HEK293 (cell line): ENCODE results near the gene IL2RA.

ENCODE experiments used
- CTCF ChIA-PET: fragments of 350-600 bp; formaldehyde crosslinking; extraction: SDS; loops from one replicate; lab custom pipeline; 2021; ENCODE audit warnings: antibody characterized with exemption; lab: Yijun Ruan, JAX
- POLR2A ChIA-PET: fragments of 300-600 bp; formaldehyde crosslinking; extraction: SDS; loops from one replicate; lab custom pipeline; 2020; ENCODE audit warnings: antibody characterized with exemption, inconsistent platforms; lab: Yijun Ruan, JAX
- H3K27ac ChIP-seq: fragments of 200-500 bp; sonication (Bioruptor generic); 2 replicates; pipeline ENCODE4 v1.5.1; 2014; ENCODE audit warnings: low read depth, low read length, control low read depth, inconsistent platforms; ENCODE audit errors: extremely low read depth
- H3K36me3 ChIP-seq, 2 experiments: fragments of 200-500 bp in 1 of 2; sonication (Bioruptor generic) in 1 of 2; 1 replicate in 1 of 2; 2 replicates in 1 of 2; pipeline ENCODE4 v1.5.1; 2014 to 2017; ENCODE audit warnings: inconsistent platforms in 2 of 2, low read length in 2 of 2; ENCODE audit not compliant: control insufficient read depth in 2 of 2, insufficient read depth in 1 of 2
- H3K4me1 ChIP-seq: fragments of 200-500 bp; sonication (Bioruptor generic); 2 replicates; pipeline ENCODE4 v1.5.1; 2014; ENCODE audit warnings: mild to moderate bottlenecking, low read length, inconsistent platforms; ENCODE audit not compliant: control insufficient read depth, insufficient read depth
- H3K4me3 ChIP-seq: 2 replicates; pipeline ENCODE4 v1.5.1; 2011; ENCODE audit warnings: low read depth, mild to moderate bottlenecking, control low read depth, low read length, moderate library complexity
- H3K9me3 ChIP-seq: fragments of 200-500 bp; sonication (Bioruptor generic); 2 replicates; pipeline ENCODE4 v1.5.1; 2014; ENCODE audit warnings: low read depth, low read length, inconsistent platforms; ENCODE audit not compliant: control insufficient read depth, insufficient read depth
- SETDB1 ChIP-seq: IDR thresholded peaks from one replicate; pipeline ENCODE4 v1.6.1; 2017; ENCODE audit warnings: mild to moderate bottlenecking, low read length, moderate library complexity, mixed read lengths; ENCODE audit not compliant: insufficient read length
- YY2 ChIP-seq: fragments of 450-650 bp; formaldehyde crosslinking; IDR thresholded peaks from 2 replicates; pipeline ENCODE4 v1.5.1; 2016; ENCODE audit warnings: missing biosample characterization, missing genetic modification characterization
- ZBTB7A ChIP-seq: fragments of 450-650 bp; formaldehyde crosslinking; IDR thresholded peaks from 2 replicates; pipeline ENCODE4 v1.5.1; 2016; ENCODE audit warnings: low read depth, missing biosample characterization, missing genetic modification characterization
- ZFP69B ChIP-seq: fragments of 450-650 bp; formaldehyde crosslinking; IDR thresholded peaks from 2 replicates; pipeline ENCODE4 v1.5.1; 2016; ENCODE audit warnings: missing biosample characterization, missing genetic modification characterization
- ZNF10 ChIP-seq: fragments of 450-650 bp; formaldehyde crosslinking; IDR thresholded peaks from 2 replicates; pipeline ENCODE4 v1.5.1; 2017; ENCODE audit warnings: missing biosample characterization, missing genetic modification characterization
- ZNF112 ChIP-seq: fragments of 450-650 bp; formaldehyde crosslinking; IDR thresholded peaks from 2 replicates; pipeline ENCODE4 v1.5.0; 2017; ENCODE audit warnings: missing biosample characterization, missing genetic modification characterization
- ZNF175 ChIP-seq: fragments of 450-650 bp; formaldehyde crosslinking; IDR thresholded peaks from 2 replicates; pipeline ENCODE4 v1.5.1; 2016; ENCODE audit warnings: missing biosample characterization, missing genetic modification characterization
- ZNF23 ChIP-seq: fragments of 450-650 bp; formaldehyde crosslinking; IDR thresholded peaks from 2 replicates; pipeline ENCODE4 v1.5.1; 2016; ENCODE audit warnings: missing biosample characterization, missing genetic modification characterization, borderline replicate concordance
- ZNF302 ChIP-seq: fragments of 450-650 bp; formaldehyde crosslinking; IDR thresholded peaks from 2 replicates; pipeline ENCODE4 v1.5.1; 2016; ENCODE audit warnings: missing biosample characterization, missing genetic modification characterization, low read depth
- ZNF341 ChIP-seq: fragments of 450-650 bp; formaldehyde crosslinking; IDR thresholded peaks from 2 replicates; pipeline ENCODE4; 2016; ENCODE audit warnings: low read depth, missing biosample characterization, missing genetic modification characterization
- ZNF354C ChIP-seq: fragments of 450-650 bp; formaldehyde crosslinking; IDR thresholded peaks from 2 replicates; pipeline ENCODE4 v1.5.1; 2016; ENCODE audit warnings: missing biosample characterization, missing genetic modification characterization, low read depth, borderline replicate concordance
- ZNF423 ChIP-seq: fragments of 450-650 bp; formaldehyde crosslinking; IDR thresholded peaks from 2 replicates; pipeline ENCODE4 v1.5.1; 2016; ENCODE audit warnings: missing biosample characterization, missing genetic modification characterization
- ZNF426 ChIP-seq: fragments of 450-650 bp; formaldehyde crosslinking; IDR thresholded peaks from 2 replicates; pipeline ENCODE4 v1.5.1; 2017; ENCODE audit warnings: missing biosample characterization, missing genetic modification characterization, mild to moderate bottlenecking, inconsistent platforms, moderate library complexity
- ZNF521 ChIP-seq: fragments of 450-650 bp; formaldehyde crosslinking; IDR thresholded peaks from 2 replicates; pipeline ENCODE4 v1.5.1; 2017; ENCODE audit warnings: missing biosample characterization, mild to moderate bottlenecking, missing genetic modification characterization
- ZNF610 ChIP-seq: fragments of 450-650 bp; formaldehyde crosslinking; IDR thresholded peaks from 2 replicates; pipeline ENCODE4 v1.5.1; 2016; ENCODE audit warnings: missing biosample characterization, missing genetic modification characterization, borderline replicate concordance
- ZNF623 ChIP-seq: fragments of 450-650 bp; formaldehyde crosslinking; IDR thresholded peaks from 2 replicates; pipeline ENCODE4 v1.5.1; 2016; ENCODE audit warnings: missing biosample characterization, missing genetic modification characterization
- ZNF664 ChIP-seq: fragments of 450-650 bp; formaldehyde crosslinking; IDR thresholded peaks from 2 replicates; pipeline ENCODE4 v1.5.1; 2016; ENCODE audit warnings: missing biosample characterization, missing genetic modification characterization
- ZNF670 ChIP-seq: fragments of 450-650 bp; formaldehyde crosslinking; IDR thresholded peaks from 2 replicates; pipeline ENCODE4 v1.5.1; 2016; ENCODE audit warnings: missing biosample characterization, missing genetic modification characterization, low read depth
- ZNF785 ChIP-seq: fragments of 450-650 bp; formaldehyde crosslinking; IDR thresholded peaks from 2 replicates; pipeline ENCODE4 v1.5.1; 2016; ENCODE audit warnings: missing biosample characterization, missing genetic modification characterization
- ZNF843 ChIP-seq: fragments of 450-650 bp; formaldehyde crosslinking; IDR thresholded peaks from 2 replicates; pipeline ENCODE4 v1.5.1; 2016; ENCODE audit warnings: missing biosample characterization, missing genetic modification characterization
- TF ChIP-seq, protein P1 (sequence below): fragments of 450-650 bp; formaldehyde crosslinking; IDR thresholded peaks from 2 replicates; pipeline ENCODE4 v1.5.1; 2016; ENCODE audit warnings: missing biosample characterization, missing genetic modification characterization
- TF ChIP-seq, protein P2 (sequence below): fragments of 450-650 bp; formaldehyde crosslinking; IDR thresholded peaks from 2 replicates; pipeline ENCODE4 v1.5.1; 2016; ENCODE audit warnings: missing biosample characterization, missing genetic modification characterization, low read depth
- TF ChIP-seq, protein P3 (sequence below): fragments of 450-650 bp; formaldehyde crosslinking; IDR thresholded peaks from 2 replicates; pipeline ENCODE4 v1.5.1; 2016; ENCODE audit warnings: missing biosample characterization, missing genetic modification characterization, low read depth
- TF ChIP-seq, protein P4 (sequence below): fragments of 450-650 bp; formaldehyde crosslinking; IDR thresholded peaks from 2 replicates; pipeline ENCODE4 v1.5.1; 2016; ENCODE audit warnings: missing biosample characterization, missing genetic modification characterization

IL2RA gene

DNA sequence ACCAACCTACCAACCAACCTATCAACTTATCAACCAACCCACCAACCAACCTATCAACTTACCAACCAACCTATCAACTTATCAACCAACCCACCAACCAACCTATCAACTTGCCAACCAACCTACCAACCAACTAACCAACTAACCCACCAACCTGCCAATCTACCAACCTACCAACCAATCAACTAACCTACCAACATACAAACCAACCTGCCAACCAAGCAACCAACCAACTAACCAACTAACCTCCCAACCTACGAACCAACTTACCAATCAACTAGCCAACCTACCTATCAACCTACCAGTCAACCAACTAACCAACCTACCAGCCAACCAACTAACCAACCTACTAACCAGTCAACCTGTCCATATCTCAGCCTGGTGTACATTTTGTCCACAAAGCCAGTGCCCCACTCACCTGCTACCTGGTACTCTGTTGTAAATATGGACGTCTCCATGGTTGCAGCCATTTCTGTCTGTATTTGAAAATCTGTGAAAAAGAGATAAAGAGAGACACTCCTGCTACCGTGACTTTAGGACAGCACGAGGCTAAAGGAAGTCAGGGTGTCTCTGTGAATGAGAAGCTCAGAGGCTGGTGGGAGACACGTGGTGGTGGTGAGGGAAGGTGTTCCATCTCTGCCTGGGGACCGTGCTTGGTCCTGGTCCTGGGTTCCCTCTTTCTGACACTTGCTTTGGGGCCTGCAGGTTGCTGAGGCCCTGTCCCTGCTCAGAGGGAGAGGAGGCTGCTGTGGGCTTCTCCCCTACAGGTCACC lies 43.0 kb downstream of the IL2RA start:
- POLR2A ChIA-PET = no interaction called here
- Histone ChIP-seq H3K36me3 (no peaks in the 10 kb centered on the region), H3K27ac (no peak overlapping the region), H3K9me3 (no peaks in the 10 kb centered on the region), H3K4me1 (no peaks in the 10 kb centered on the region), H3K4me3 (no peak overlapping the region)
- TF ChIP-seq ZNF610 (tag by site-specific recombination) (no peak), ZNF175 (tag by site-specific recombination) (0 out of 2 replicates have a peak, but pooled peaks have one; percentile 37), ZNF785 (tag by site-specific recombination) (0 out of 2 replicates have a peak, but pooled peaks have one; percentile 8), ZNF341 (no peak), ZBTB7A (tag by site-specific recombination) (no peak), ZNF843 (no peak), ZNF423 (tag by site-specific recombination) (0 out of 2 replicates have a peak, but pooled peaks have one; percentile 5)
- TF ChIP-seq, protein P1, sequence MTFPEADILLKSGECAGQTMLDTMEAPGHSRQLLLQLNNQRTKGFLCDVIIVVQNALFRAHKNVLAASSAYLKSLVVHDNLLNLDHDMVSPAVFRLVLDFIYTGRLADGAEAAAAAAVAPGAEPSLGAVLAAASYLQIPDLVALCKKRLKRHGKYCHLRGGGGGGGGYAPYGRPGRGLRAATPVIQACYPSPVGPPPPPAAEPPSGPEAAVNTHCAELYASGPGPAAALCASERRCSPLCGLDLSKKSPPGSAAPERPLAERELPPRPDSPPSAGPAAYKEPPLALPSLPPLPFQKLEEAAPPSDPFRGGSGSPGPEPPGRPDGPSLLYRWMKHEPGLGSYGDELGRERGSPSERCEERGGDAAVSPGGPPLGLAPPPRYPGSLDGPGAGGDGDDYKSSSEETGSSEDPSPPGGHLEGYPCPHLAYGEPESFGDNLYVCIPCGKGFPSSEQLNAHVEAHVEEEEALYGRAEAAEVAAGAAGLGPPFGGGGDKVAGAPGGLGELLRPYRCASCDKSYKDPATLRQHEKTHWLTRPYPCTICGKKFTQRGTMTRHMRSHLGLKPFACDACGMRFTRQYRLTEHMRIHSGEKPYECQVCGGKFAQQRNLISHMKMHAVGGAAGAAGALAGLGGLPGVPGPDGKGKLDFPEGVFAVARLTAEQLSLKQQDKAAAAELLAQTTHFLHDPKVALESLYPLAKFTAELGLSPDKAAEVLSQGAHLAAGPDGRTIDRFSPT (tag by site-specific recombination) = peak; percentile 19; the same call in 1 of the 2 replicates
- CTCF ChIA-PET = no interaction called here

DNA sequence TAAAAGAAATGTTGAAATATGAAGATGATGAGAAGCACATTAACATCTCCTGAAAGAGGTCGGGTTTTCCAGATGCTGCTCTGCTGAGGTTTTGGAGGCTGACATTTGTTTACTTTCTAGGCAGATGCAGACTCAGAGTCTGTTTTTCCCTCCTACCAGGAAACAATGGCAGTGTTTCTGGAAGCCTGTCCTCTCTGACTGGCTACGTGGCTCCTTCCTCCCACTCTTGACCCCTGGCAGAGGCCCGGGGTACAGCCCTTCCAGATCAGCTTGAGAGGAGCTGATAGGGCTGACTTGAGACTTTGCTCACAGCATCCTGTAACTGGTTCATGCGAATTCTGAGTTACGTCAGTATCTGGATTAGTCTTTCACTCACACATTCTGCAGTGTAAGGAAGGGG lies 43.7 kb downstream of the IL2RA start:
- H3K27ac ChIP-seq = no peak overlapping the region
- POLR2A ChIA-PET = no interaction called here
- H3K4me3 ChIP-seq = no peak overlapping the region
- CTCF ChIA-PET = no interaction called here
- H3K9me3 ChIP-seq = no peaks in the 10 kb centered on the region
- no peaks in the 10 kb centered on the region for H3K36me3 ChIP-seq
- TF ChIP-seq ZNF426 (tag by site-specific recombination) (no peak), ZNF302 (tag by site-specific recombination) (no peak), ZNF623 (tag by site-specific recombination) (no peak), ZFP69B (tag by site-specific recombination) (no peak)
- TF ChIP-seq, protein P2, sequence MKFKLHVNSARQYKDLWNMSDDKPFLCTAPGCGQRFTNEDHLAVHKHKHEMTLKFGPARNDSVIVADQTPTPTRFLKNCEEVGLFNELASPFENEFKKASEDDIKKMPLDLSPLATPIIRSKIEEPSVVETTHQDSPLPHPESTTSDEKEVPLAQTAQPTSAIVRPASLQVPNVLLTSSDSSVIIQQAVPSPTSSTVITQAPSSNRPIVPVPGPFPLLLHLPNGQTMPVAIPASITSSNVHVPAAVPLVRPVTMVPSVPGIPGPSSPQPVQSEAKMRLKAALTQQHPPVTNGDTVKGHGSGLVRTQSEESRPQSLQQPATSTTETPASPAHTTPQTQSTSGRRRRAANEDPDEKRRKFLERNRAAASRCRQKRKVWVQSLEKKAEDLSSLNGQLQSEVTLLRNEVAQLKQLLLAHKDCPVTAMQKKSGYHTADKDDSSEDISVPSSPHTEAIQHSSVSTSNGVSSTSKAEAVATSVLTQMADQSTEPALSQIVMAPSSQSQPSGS (tag by site-specific recombination) = no peak
- H3K4me1 ChIP-seq = no peaks in the 10 kb centered on the region

DNA sequence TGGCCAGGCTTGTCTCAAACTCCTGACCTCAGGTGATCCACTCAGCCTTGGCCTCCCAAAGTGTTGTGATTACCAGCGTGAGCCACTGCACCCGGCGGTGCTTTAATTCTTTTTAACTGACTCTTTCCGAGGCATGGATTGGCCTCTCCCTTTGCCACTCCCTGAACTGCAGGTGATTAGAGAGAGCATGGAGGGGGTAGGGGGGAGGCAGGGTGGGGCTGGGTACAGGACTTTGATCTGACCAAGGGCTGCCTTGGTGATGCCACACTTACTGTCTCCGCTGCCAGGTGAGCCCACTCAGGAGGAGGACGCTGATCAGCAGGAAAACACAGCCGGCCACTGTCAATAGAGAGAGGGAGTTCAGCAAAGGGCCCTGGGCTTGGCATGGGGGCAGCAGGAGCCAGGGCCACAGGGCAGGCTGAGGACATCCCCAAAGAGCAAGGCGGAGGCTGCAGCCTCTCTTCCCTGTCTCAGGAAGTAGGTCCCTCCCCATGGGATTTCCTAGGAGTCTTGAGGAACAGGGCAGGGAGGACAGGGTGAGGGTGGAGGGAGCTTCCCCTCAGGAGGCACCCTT lies 44.3 kb downstream of the IL2RA start:
- H3K4me1 ChIP-seq = no peaks in the 10 kb centered on the region
- H3K27ac ChIP-seq = no peak overlapping the region
- H3K36me3 ChIP-seq = no peaks in the 10 kb centered on the region
- no peaks in the 10 kb centered on the region for H3K9me3 ChIP-seq
- ChIA-PET POLR2A (no interaction called here), CTCF (interaction anchor here (0.6 to 1.0 kb wide), 2 partner anchors 13 to 384 kb away, joined by 3 to 4 read pairs; no protein-coding TSS in a partner anchor)
- H3K4me3 ChIP-seq = no peak overlapping the region
- TF ChIP-seq YY2 = no peak
- TF ChIP-seq, protein P3, sequence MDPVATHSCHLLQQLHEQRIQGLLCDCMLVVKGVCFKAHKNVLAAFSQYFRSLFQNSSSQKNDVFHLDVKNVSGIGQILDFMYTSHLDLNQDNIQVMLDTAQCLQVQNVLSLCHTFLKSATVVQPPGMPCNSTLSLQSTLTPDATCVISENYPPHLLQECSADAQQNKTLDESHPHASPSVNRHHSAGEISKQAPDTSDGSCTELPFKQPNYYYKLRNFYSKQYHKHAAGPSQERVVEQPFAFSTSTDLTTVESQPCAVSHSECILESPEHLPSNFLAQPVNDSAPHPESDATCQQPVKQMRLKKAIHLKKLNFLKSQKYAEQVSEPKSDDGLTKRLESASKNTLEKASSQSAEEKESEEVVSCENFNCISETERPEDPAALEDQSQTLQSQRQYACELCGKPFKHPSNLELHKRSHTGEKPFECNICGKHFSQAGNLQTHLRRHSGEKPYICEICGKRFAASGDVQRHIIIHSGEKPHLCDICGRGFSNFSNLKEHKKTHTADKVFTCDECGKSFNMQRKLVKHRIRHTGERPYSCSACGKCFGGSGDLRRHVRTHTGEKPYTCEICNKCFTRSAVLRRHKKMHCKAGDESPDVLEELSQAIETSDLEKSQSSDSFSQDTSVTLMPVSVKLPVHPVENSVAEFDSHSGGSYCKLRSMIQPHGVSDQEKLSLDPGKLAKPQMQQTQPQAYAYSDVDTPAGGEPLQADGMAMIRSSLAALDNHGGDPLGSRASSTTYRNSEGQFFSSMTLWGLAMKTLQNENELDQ (tag by site-specific recombination) = no peak
- TF ChIP-seq ZNF670 = no peak
- TF ChIP-seq, protein P4, sequence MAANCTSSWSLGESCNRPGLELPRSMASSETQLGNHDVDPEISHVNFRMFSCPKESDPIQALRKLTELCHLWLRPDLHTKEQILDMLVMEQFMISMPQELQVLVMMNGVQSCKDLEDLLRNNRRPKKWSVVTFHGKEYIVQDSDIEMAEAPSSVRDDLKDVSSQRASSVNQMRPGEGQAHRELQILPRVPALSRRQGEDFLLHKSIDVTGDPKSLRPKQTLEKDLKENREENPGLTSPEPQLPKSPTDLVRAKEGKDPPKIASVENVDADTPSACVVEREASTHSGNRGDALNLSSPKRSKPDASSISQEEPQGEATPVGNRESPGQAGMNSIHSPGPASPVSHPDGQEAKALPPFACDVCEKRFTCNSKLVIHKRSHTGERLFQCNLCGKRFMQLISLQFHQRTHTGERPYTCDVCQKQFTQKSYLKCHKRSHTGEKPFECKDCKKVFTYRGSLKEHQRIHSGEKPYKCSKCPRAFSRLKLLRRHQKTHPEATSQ (tag by site-specific recombination) = no peak
- TF ChIP-seq ZNF23 = no peak
- TF ChIP-seq ZNF112 (tag by site-specific recombination) = no peak
- TF ChIP-seq ZNF664 (tag by site-specific recombination) = no peak
- TF ChIP-seq ZNF354C (tag by site-specific recombination) = no peak
- no peak for TF ChIP-seq ZNF521
- TF ChIP-seq ZNF10 (tag by site-specific recombination) = no peak
- no peak for TF ChIP-seq SETDB1
